Neuronal stem cell (in vitro differentiated cells): ENCODE results near the gene ZNF701.
"Not testable (repeated sequence)": the region's sequence is repeated elsewhere in the genome, so short reads cannot be mapped to it uniquely, and the experiment has no call there.

Source experiments
- DNase-seq: peaks from one replicate; pipeline ENCODE4 v3.0.0-alpha.2; 2013; ENCODE audit warnings: low spot score
- H2AFZ ChIP-seq: one replicate; pipeline ENCODE4 v1.6.1; 2013; ENCODE audit warnings: mild to moderate bottlenecking, low read length, inconsistent platforms
- H2AK5ac ChIP-seq: 2 replicates; pipeline ENCODE4 v1.6.1; 2013; ENCODE audit warnings: low read depth, mild to moderate bottlenecking, inconsistent platforms, low read length, moderate library complexity, mixed read lengths
- H2BK120ac ChIP-seq: 2 replicates; pipeline ENCODE4 v1.6.1; 2013; ENCODE audit warnings: low read depth, mild to moderate bottlenecking, inconsistent platforms, low read length, moderate library complexity, mixed read lengths
- H2BK12ac ChIP-seq: one replicate; pipeline ENCODE4 v1.6.1; 2013; ENCODE audit warnings: low read length, inconsistent platforms
- H2BK15ac ChIP-seq: 2 replicates; pipeline ENCODE4 v1.6.1; 2013; ENCODE audit warnings: mild to moderate bottlenecking, low read length, inconsistent platforms, mixed read lengths
- H2BK5ac ChIP-seq: one replicate; pipeline ENCODE4 v1.6.1; 2013; ENCODE audit warnings: inconsistent platforms, mild to moderate bottlenecking, low read length, moderate library complexity
- H3K14ac ChIP-seq: one replicate; pipeline ENCODE4 v1.6.1; 2013; ENCODE audit warnings: low read length, inconsistent platforms
- H3K18ac ChIP-seq: 2 replicates; pipeline ENCODE4 v1.6.1; 2013; ENCODE audit warnings: low read length, inconsistent platforms
- H3K23ac ChIP-seq: 2 replicates; pipeline ENCODE4 v1.6.1; 2013; ENCODE audit warnings: low read depth, mild to moderate bottlenecking, mixed read lengths, low read length, inconsistent platforms; ENCODE audit not compliant: poor library complexity
- H3K27ac ChIP-seq: replicated peaks from 3 replicates; pipeline ENCODE4 v1.5.1; 2013; ENCODE audit warnings: low read length, inconsistent platforms
- H3K27me3 ChIP-seq, 3 experiments: 2 replicates each; pipeline ENCODE4 v1.6.1; 2013; ENCODE audit warnings: low read length in 3 of 3, mild to moderate bottlenecking in 2 of 3, inconsistent platforms in 1 of 3, low read depth in 1 of 3, mixed read lengths in 1 of 3, moderate library complexity in 1 of 3; ENCODE audit not compliant: control insufficient read depth in 3 of 3, insufficient read depth in 3 of 3
- H3K36me3 ChIP-seq, 2 donors: replicated peaks in 1 of 2; 2 replicates each; pipeline ENCODE4 v1.6.1; 2013; ENCODE audit warnings: low read length in 2 of 2; ENCODE audit not compliant: control insufficient read depth in 2 of 2, insufficient read depth in 2 of 2
- H3K4ac ChIP-seq: 2 replicates; pipeline ENCODE4 v1.6.1; 2013; ENCODE audit warnings: inconsistent platforms, mild to moderate bottlenecking, low read length, moderate library complexity
- H3K4me1 ChIP-seq, 2 donors: 1 replicate in 1 of 2; 2 replicates in 1 of 2; pipeline ENCODE4 v1.6.1; 2013; ENCODE audit warnings: low read length in 2 of 2, low read depth in 1 of 2; ENCODE audit not compliant: control insufficient read depth in 2 of 2, insufficient read depth in 1 of 2
- H3K4me2 ChIP-seq: one replicate; pipeline ENCODE4 v1.6.1; 2013; ENCODE audit warnings: mild to moderate bottlenecking, low read length, inconsistent platforms; ENCODE audit not compliant: insufficient read depth, poor library complexity, severe bottlenecking
- H3K4me3 ChIP-seq, 2 donors: 2 replicates each; pipeline ENCODE4 v1.5.1; 2013; ENCODE audit warnings: low read length in 2 of 2, mild to moderate bottlenecking in 2 of 2, inconsistent platforms in 1 of 2, moderate library complexity in 1 of 2
- H3K79me1 ChIP-seq: one replicate; pipeline ENCODE4 v1.6.1; 2013; ENCODE audit warnings: low read depth, mild to moderate bottlenecking, inconsistent platforms, low read length, moderate library complexity
- H3K9ac ChIP-seq: one replicate; pipeline ENCODE4 v1.6.1; 2013; ENCODE audit warnings: mild to moderate bottlenecking, low read depth, low read length, inconsistent platforms; ENCODE audit not compliant: poor library complexity
- H3K9me3 ChIP-seq, 2 donors: replicated peaks in 1 of 2; 2 replicates each; pipeline versions ENCODE3 to v1.6.1; 2013; ENCODE audit warnings: low read length in 2 of 2, mild to moderate bottlenecking in 2 of 2, inconsistent platforms in 1 of 2, low read depth in 1 of 2, mixed read lengths in 1 of 2, moderate library complexity in 1 of 2; ENCODE audit not compliant: control insufficient read depth in 2 of 2, insufficient read depth in 1 of 2
- H4K8ac ChIP-seq: one replicate; pipeline ENCODE4 v1.6.1; 2013; ENCODE audit warnings: low read depth, mild to moderate bottlenecking, inconsistent platforms, low read length, moderate library complexity
- H4K91ac ChIP-seq: one replicate; pipeline ENCODE4 v1.6.1; 2013; ENCODE audit warnings: low read length, low read depth, mild to moderate bottlenecking, inconsistent platforms; ENCODE audit not compliant: poor library complexity
- WGBS, 2 donors: extraction: QIAGEN DNeasy Blood & Tissue Kit; methylation state at CpG; one replicate each; pipeline ENCODE4 v1.1.7; 2013; ENCODE audit warnings: missing lambda C conversion rate in 2 of 2, mixed read lengths in 1 of 2; ENCODE audit not compliant: insufficient read length in 2 of 2, insufficient replicate concordance in 1 of 2; ENCODE audit errors: extremely low coverage in 2 of 2; 5-methylcytosine and 5-hydroxymethylcytosine counted together

Gene ZNF701

GRCh38 chr19:52541176-52541575 lies 28.9 kb upstream of the ZNF701 start:
- not testable (repeated sequence) for H3K18ac ChIP-seq, H2AK5ac ChIP-seq, H2AFZ ChIP-seq, H3K23ac ChIP-seq, H4K8ac ChIP-seq, H3K4me3 ChIP-seq, H3K14ac ChIP-seq, H2BK5ac ChIP-seq, H2BK120ac ChIP-seq, H3K27me3 ChIP-seq, H4K91ac ChIP-seq, H3K27ac ChIP-seq, H3K79me1 ChIP-seq, H2BK12ac ChIP-seq, H2BK15ac ChIP-seq, H3K4me1 ChIP-seq, DNase-seq, H3K4ac ChIP-seq, H3K9ac ChIP-seq, H3K4me2 ChIP-seq
- H3K9me3 ChIP-seq: peaks cover 0 to 23% of the 10 kb centered on the region in 2 donors
- H3K36me3 ChIP-seq: peaks cover 4 to 39% of the 10 kb centered on the region in 2 donors
- WGBS, 2 donors: no CpG with 5 or more reads among the region's 5 CpGs

- Histone ChIP-seq H2AK5ac (no peak overlapping the region), H3K4me1 (no peaks in the 10 kb centered on the region), H2BK12ac (no peak overlapping the region), H3K23ac (no peak overlapping the region), H4K8ac (no peak overlapping the region), H2BK120ac (no peak overlapping the region), H3K9ac (no peak overlapping the region), H3K9me3 (peaks cover 0 to 23% of the 10 kb centered on the region in 2 donors), H3K36me3 (peaks cover 4 to 39% of the 10 kb centered on the region in 2 donors), H2BK15ac (no peak overlapping the region), H3K4me3 (no peak overlapping the region), H3K27ac (no peak overlapping the region), H3K18ac (no peak overlapping the region), H2AFZ (no peak overlapping the region), H3K14ac (no peak overlapping the region), H2BK5ac (no peak overlapping the region), H4K91ac (no peak overlapping the region), H3K4me2 (no peak overlapping the region), H3K79me1 (no peaks in the 10 kb centered on the region), H3K4ac (no peak overlapping the region), H3K27me3 (peaks cover 0 to 3% (median 0%) of the 10 kb centered on the region in 3 experiments)
- no peak for DNase-seq
- no CpG with 5 or more reads among the region's 5 CpGs for WGBS, 2 donors
Measured at GRCh38 chr19:52541608-52542007, 28.5 kb upstream of the ZNF701 start.

GRCh38 chr19:52542541-52542940 lies 27.5 kb upstream of the ZNF701 start:
- not testable (repeated sequence) for H3K27me3 ChIP-seq, H3K4me3 ChIP-seq, H2BK12ac ChIP-seq, H2BK5ac ChIP-seq, H2BK120ac ChIP-seq, H3K27ac ChIP-seq, H3K4ac ChIP-seq, DNase-seq, H3K79me1 ChIP-seq, H3K14ac ChIP-seq, H4K91ac ChIP-seq, H2AK5ac ChIP-seq, H4K8ac ChIP-seq, H3K9ac ChIP-seq, H3K23ac ChIP-seq, H2AFZ ChIP-seq, H3K4me1 ChIP-seq, H3K18ac ChIP-seq, H2BK15ac ChIP-seq, H3K4me2 ChIP-seq
- no CpG with 5 or more reads among the region's 6 CpGs for whole genome bisulfite sequencing, 2 donors
- peaks cover 0 to 25% of the 10 kb centered on the region in 2 donors for H3K9me3 ChIP-seq
- H3K36me3 ChIP-seq: peaks cover 4 to 48% of the 10 kb centered on the region in 2 donors

GRCh38 chr19:52542984-52543664 lies 27.0 kb upstream of the ZNF701 start:
- H3K23ac ChIP-seq: no peak overlapping the region
- no peak overlapping the region for H4K91ac ChIP-seq
- no peak overlapping the region for H3K9ac ChIP-seq
- H3K18ac ChIP-seq: no peak overlapping the region
- no peak overlapping the region for H2BK5ac ChIP-seq
- no peak overlapping the region for H3K4me2 ChIP-seq
- no peak overlapping the region for H3K27ac ChIP-seq
- H3K4ac ChIP-seq: no peak overlapping the region
- H3K4me3 ChIP-seq: no peak overlapping the region
- H4K8ac ChIP-seq: no peak overlapping the region
- no peak overlapping the region for H2AK5ac ChIP-seq
- peaks cover 0 to 30% of the 10 kb centered on the region in 2 donors for H3K9me3 ChIP-seq
- DNase-seq: no peak
- no peaks in the 10 kb centered on the region for H3K79me1 ChIP-seq
- H2BK15ac ChIP-seq: no peak overlapping the region
- peaks cover 4 to 53% of the 10 kb centered on the region in 2 donors for H3K36me3 ChIP-seq
- H2AFZ ChIP-seq: no peak overlapping the region
- no peaks in the 10 kb centered on the region for H3K4me1 ChIP-seq
- no peak overlapping the region for H3K14ac ChIP-seq
- H2BK12ac ChIP-seq: no peak overlapping the region
- no CpG with 5 or more reads among the region's 8 CpGs for WGBS, 2 donors
- no peaks in the 10 kb centered on the region for H3K27me3 ChIP-seq
- H2BK120ac ChIP-seq: no peak overlapping the region
